ENCODE results near the gene KCTD16.

KCTD16 gene

DNA sequence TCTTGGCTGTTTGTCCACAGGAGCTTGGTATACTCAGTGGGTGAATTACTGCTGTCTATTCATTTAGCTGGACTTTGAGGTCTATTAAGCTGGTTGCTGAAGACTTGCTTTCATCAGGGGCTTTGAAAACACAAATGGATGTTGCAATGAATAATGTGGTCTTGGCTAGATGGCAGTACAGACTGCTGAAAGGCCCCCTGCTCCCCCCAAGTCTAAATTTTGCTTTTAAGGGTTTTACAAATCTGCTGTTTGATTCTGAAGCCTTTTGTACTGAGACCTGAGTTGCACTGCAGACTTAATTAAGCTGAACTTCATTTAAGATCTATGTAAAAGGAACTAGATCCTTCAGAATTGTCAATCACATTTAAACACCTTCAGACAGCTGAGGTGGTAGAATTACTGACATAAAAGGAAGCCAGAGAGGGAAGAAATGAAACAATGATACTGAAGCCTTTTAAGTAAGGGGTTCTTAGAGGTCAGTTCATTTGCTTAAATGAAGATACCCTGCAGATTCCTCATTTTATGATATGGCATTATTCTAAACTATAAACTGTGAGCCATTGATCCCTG lies 37.3 kb downstream of the KCTD16 start:
- DNase-seq (ENCODE audit: low read depth), result no peak

DNA sequence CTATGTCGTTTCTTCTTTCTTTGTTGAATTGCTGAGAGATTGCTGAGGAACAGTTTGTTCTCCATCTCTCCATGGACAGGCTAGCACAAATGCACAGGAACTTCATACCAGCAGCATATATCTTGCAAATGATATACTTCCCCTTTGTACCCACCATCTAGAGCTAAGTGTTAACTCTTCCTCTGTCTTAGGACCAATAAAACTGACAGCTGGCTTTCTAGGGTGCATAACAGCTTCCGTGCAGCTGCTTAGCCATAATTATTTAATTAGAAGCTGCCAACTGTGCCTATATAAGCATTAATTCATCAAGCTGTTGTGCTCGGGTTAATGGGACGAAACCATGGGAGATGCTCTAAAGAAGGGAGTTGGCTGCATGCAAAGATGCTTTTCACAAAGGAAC lies 38.7 kb downstream of the KCTD16 start:
- no peak for DNase-seq (ENCODE audit: low read depth)

DNA sequence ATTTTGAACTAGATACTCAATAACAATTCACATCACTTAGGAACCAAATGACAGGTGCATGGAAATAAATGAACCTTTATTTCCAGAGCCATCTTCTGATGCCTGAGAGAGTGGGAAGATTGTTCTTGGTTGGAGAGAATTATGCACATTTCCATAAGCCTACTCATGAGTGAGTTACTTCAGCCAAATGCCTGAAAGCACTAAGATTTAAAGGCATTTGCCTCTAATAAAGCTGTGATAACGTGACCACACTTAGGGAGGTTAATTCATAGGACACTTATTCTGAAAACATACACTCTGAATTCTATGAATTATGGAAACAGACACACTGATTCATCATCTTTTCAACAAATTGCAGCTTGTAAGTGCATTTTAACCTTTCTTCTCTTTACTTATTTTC lies 40.0 kb downstream of the KCTD16 start:
- no peak for DNase-seq (ENCODE audit: low read depth)

DNA sequence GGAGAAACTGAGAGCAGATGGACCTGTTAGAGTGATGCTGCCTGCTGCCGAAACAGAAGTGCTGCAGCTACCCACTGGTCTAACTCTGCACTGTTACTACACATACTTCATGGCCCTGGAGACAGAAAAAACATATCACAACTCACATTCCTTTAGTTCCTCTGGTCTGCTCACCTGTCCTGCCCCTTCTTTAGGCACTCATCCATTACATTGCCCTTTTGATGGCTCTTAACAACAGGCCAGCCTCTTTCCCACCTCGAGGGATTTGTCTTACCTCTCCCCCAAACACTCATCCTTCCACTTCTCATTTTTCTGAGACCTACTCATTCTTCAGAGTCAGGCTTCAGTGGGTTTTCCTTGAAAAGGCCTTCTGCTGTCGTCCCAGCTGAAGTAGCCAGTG lies 49.2 kb downstream of the KCTD16 start:
- no peak for DNase-seq (ENCODE audit: low read depth)

DNA sequence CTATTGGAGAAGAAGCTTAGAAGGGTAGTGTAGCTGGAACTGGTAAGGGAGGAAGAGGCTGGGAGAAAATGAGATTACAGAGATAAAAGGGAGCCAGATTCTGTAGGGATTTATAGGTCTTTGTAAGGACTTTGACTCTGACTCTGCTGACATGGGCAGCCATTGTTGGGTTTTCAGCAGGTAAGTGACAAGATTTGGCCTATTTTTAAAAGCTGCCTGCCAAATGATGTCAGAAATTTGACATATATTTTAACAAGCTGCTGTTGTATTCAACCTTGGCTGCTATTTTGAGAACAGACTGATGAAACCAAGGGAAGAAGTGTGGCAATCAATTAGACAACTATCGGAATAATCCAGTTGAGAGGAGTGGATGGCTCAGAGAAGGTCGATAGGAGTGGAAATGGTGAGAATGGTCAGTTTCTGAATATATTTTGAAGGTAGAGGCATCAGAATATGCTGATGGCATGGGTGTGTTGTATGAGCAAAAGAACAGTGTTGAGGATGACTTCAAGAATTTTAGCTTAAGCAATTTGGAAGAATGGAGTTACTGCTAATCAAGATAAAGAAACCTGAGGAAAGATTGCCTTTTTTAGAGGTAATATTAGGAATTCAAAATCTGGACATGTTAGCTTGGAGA lies 56.8 kb downstream of the KCTD16 start:
- no peak for DNase-seq (ENCODE audit: low read depth)

DNA sequence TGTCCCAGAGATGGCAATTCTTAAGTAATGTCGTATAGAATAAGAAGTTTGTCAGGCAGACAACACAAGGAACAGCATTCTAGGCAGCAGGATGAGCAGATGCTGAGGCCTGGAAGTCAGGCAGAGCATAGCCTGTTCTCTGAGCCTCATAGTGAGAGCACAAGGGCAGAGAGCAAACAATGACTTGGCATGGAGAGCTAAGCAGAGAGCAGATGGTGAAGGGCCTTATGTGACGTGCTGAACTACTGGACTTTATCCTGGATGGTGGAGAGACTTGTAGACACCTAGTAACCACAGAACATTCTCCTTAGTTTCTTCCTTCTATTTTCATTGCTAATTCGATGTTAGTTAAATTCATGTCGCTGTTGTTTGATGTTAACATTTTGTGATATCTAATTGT lies 60.1 kb downstream of the KCTD16 start:
- DNase-seq (ENCODE audit: low read depth), result no peak

DNA sequence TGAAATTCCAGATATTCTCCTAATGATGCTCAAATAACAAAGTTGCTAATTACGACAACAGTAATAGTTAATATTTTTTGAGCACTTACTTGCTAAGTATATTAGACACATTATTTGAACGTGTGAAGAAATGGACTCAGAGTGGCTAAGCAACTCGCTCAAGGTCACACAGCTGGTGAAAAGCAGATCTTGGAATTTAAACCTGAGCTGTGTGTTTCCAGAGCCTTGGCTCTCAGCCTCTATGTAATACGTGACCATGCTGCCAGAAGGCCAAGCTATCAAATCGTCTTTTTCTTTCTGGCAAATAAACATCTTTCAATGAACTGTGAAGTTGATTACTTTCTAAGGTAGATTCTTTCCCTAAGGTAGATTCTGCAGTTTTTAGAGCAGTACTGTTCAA lies 61.6 kb downstream of the KCTD16 start:
- no peak for DNase-seq (ENCODE audit: low read depth)

DNA sequence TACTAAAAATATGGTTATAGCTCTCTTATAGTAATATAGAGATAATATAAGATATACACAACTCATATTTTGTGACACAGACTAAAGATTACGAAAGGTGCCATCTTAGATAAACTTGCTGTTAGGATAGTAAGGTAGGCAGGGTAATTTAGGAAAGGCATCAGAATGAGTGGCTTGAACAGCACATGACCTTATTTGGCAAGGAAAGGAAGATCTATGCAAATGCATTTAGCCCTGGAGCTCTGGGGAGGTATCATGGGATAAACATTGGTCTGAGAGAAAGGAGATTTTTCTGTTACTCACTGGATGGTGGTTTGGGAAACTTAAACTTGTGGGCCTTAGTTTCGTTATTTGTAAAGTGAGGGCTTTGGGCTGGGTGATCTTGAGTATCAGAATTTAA lies 65.8 kb downstream of the KCTD16 start:
- DNase-seq (ENCODE audit: low read depth), result no peak

DNA sequence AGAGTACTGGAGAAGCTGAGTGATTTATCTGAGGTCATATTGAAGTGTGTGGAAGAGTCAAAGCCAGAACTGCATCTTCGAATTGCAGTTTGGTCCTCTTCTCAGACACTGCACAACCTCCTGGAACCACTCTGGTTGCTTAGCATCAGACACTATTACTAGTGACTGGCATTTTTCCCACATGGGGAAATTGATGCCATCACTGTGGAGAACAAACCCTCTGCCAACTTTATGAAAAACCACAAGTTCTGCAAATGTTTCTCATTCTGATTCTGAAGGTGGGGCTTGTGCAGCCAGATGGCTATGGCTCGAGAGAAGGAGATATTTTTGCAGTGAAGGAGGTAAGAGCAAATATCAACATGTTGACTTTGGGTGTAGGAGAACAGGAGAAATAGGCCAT lies 67.2 kb downstream of the KCTD16 start:
- no peak for DNase-seq (ENCODE audit: low read depth)

DNA sequence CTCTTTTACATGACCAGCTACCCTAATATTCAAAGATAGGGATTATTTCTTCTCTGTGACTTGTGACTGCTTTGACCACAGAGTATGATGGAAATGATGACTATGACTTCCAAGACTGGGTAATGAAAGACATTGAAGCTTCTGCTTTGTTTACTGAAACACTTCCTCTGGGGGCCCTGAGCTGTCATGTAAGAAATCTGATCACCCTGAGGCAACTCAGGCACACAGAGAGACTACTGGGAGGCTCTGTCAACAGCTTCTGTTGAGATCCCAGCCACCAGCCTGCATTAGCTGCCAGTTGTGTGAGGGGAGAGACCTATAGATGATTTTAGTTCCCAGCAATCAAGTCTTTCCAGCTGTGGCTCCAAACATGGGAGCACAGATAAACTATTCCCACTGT lies 76.5 kb downstream of the KCTD16 start:
- no peak for DNase-seq (ENCODE audit: low read depth)

DNA sequence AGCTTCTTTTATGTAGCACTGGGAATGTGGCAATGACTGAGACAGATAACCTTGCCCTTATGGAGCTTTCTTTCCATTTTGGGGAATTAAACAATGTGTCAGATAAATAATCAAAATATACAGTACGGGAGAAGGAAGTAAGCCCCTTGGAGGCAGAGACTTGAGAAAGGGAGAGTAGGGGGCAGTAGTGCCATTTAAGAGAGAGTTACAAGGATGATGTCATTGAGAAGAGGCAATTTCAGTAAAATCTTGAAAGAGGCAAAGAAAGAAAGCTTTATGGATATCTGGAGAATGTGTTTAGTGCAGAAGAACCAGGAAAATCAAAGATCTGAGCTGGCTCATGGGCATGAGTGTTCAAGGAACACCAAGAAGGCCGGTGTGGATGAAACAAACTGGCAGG lies 77.3 kb downstream of the KCTD16 start:
- DNase-seq (ENCODE audit: low read depth), result no peak

DNA sequence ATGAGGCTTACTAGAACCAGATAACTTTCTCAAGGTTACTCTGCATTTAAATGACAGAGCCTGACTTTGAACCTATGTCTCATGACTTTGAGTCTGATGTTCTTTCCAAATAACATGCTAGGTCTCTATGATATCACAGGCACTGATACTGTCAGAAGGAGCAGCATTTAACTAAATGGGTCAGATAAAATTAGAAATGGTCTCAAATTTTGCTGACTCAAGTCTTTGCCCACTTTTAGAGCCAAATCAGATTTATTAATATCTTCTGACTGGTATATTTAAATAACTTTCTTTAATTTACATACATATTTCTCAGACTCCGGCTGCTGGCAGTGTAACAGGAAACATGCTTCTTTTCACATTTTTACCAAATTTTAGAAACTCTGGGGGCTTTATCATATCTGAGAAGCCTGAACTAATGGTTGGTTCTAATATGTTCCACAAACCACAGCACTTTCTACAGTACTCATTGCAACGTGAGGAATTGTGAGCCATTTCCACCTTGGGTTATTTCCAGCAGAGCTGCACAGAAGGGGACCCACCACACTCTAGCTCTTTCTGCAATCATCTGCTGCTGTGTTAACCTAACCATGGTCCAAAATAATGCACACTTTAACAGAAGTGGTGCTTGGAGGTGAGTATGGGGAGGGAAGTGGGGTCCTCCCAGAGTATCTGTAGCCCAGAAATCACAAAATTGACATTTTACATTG lies 79.2 kb downstream of the KCTD16 start:
- DNase-seq (ENCODE audit: low read depth), result no peak

DNA sequence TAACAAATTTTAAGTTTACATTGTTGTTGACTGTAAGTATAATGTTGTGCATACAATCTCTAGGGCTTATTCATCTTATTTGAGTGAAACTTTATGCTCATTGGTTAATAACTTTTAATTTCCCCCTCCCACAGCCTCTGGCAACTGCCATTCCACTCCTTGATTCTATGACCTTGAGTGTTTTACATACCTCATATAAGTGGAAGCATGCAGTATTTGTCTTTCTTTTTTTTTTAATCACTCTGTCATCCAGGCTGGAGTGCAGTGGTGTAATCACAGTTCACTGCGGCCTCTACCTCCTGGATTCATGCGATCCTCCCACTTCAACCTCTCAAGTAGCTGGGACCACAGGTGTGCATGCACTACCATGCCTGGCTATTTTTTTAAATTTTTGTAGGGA lies 83.9 kb downstream of the KCTD16 start:
- no peak for DNase-seq (ENCODE audit: low read depth)

DNA sequence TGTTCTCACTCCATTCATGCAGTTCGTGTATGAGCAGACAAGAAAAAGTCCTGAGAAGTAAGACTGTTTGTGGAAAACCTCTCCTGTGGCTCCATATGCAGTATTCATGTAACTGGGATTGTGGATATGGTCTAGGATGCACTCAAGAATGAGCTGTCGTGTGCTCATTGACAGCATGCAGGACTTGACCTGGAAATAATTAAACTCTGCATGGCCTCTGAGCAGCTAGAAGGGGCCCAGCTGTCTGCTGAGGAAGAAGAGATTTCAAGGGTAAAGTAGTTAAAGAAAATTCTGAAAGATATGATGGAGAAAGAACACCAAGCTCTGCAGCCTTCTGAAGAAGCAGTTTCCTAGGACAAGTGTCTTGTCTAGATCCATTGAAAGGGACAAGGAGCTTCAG lies 89.4 kb downstream of the KCTD16 start:
- no peak for DNase-seq (ENCODE audit: low read depth)

DNA sequence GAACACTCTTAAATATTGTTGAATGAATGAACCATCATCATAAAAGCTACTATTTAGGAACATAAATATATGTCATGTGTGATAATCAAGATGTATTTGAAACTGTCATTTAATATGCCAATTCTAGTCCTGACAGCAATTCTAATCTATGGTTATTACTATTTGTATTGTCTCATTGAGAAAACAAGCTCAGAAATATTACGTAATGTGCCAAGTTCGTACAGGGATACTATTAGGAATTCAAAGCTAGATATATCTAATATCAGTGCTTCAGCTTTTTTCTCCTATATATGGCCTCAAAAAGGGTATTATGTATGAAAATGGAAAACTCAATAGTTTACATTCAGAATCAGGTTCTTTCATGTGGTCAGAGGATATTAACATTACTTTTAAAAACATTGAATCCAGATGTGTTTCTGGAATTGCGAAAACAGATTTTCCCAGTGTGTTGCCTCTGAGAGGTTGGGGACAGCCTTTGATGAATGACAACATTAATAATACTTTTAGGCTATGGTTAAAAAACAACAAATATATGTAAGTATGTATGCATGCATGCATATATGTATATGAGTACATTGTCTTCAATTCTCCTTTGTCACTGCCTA lies 95.1 kb downstream of the KCTD16 start:
- DNase-seq (ENCODE audit: low read depth), result no peak

DNA sequence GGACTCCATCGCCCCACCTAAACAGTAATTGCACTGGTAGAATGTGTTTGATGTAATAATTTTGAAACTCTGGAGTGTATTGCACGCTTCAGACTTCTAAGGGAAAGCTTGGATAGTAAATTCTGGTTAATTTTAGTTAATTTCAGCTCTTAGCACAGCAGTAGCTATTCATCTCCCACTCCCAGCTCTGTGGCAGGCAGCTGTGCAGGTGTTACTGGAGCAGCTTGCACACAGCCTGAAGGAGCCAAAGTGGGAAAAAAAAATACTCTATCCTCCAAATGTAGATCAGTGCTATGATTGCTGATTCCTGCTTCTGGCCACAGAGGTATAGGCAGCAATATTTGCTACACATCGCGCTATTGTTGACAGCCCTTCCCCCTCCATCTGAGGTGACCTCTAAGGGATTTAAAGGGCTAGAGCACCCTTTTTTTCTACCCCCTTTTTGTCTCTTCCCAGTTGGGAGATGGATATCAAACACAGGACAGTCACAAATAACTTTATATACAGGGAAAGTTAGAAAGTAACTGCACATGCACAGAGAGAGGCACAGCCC lies 97.4 kb downstream of the KCTD16 start:
- DNase-seq (ENCODE audit: low read depth), result no peak

DNA sequence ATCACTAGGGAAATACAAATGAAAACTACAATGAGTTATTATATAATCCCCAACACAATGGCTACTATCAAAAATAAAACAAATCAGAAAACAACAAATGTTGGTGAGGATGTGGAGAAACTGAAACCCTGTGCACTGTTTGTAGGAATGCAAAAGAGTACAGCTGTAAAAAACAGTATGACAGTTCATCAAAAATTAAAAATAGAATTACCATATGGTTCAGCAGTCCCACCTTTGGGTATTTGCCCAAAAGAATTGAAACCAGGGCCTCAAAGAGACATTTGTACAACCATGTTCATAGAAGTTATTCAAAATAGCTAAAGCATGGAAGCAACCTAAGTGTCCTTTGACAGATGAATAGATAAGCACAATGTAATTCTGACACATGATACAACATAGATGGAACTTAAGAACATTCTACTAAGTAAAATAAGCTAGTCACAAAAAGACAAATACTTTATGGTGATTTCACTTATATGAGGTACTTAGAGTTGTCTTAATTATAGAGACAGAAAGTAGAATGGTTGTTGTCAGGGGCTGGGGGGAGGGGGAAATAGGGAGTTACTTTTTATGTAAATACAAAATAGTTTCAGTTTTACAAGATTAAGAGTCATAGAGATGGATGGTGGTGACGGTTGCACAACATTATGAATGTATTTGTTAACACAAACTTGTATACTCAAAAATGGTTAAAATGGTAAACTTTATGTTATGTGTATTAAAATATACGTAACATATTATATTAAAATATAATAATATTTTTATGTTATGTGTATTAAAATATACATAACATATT lies 102.8 kb downstream of the KCTD16 start:
- DNase-seq (ENCODE audit: low read depth), result no peak

DNA sequence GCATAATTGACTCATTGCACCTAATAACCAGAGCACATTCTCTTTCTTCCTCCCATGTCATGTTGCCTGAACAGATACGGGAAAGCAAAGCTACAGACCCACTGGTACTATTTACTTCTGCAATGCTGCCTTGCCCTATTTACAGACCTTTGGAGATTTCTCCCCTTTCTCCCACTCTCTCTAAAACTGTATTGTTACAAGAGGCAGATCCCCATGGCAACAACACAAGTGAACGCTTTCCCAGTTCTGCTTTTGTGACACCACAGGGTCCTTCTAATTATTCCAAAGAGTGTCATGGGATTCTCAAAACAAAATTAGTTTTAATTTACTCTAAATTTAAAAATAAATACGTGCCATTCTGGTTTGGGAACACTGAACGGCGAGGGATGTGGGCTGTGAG lies 104.7 kb downstream of the KCTD16 start:
- no peak for DNase-seq (ENCODE audit: low read depth)

DNA sequence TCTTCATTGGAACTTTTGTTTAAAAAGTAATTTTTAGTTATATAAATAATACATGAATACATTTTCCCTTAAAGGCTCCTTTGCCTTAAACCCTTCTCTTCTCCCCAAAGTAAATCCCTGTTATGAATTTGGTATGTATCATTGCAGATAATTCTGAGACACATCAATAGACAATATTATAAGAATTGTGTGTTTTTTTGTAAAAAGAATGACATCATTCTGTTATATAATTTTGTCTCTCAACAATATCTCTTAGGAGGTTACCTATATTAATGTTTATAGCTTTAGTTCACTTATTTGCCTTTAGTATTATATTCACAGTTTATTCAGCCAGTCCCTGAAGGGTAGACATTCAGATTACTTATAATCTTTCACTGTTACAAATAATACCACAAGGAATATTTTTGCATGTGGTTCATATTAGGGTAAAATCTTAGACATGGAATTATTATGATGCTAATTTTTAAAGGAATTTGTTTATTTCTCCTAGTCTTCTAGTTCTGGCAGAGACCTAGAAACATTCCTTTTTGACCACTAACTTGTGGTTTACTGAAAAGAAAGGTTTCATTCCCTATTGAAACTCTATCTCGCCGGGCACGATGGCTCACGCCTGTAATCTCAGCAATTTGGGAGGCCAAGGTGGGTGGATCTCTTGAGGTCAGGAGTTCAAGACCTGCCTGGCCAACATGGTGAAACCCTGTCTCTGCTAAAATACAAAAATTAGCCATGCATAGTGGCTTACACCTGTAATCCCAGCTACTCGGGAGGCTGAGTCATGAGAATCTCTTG lies 105.6 kb downstream of the KCTD16 start:
- no peak for DNase-seq (ENCODE audit: low read depth)

DNA sequence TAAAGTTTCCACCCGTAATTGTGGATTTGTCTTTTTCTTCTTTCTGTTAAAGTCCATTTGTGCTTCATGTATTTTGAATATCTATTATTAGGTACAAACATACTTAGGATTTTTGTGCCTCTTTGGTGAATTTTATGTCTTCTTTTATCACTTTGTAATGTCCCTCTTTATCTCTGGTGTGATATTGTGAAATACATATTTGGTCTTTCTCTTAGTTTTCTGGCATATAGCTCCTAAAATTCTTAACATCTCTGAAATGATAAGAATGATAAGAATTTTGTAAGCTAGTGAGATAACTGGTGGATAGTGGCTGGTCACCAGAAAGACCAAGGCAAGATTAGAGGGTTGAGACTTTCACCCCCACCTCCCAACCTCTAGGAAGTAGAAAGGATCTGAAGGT lies 111.1 kb downstream of the KCTD16 start:
- DNase-seq (ENCODE audit: low read depth), result no peak

DNA sequence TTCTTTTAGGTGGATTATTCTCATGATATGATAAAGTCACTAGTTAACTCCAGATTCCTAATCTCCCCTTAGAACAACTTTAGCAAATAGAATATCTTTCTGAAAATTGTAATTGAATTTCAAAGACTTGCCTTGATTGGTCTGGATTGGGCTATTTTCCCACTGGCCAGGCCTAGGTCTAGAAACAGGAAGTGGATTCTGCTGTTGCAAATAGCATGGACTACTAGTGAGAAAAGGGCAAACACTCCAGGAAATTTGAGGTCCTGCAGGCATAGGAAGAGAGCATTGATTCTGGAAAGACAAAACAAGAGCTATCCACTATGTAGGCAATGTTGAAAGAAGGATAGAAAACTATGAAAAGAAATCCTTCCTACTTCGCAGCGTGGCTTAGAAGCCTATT lies 113.4 kb downstream of the KCTD16 start:
- no peak for DNase-seq (ENCODE audit: low read depth)
